GM18519 (cell line): ENCODE results near the gene GARIN1A.
"Not testable (repeated sequence)": the region's sequence is repeated elsewhere in the genome, so short reads cannot be mapped to it uniquely, and the experiment has no call there.

Source experiments
- ATAC-seq: cut with Tn5 transposase; IDR thresholded peaks from one replicate; pipeline ENCODE4 v1.9.1; 2021; ENCODE audit warnings: mild to moderate bottlenecking, moderate library complexity; ENCODE audit not compliant: unreplicated experiment, low FRiP score

GARIN1A gene

GRCh38 chr7:128671992-128672391 is at the start of gene GARIN1A:
GARIN1A (plus strand) TSS chr7:128672292; CDS start chr7:128672398, 106 bp downstream.
- ATAC-seq = no peak

- ATAC-seq = not testable (repeated sequence)
Observed at GRCh38 chr7:128627124-128627523, 45.0 kb upstream of the GARIN1A start.

- not testable (repeated sequence) for ATAC-seq
Observed at GRCh38 chr7:128633915-128634314, 38.2 kb upstream of the GARIN1A start.

- ATAC-seq = not testable (repeated sequence)
Observed at GRCh38 chr7:128645206-128645605, 26.9 kb upstream of the GARIN1A start.

- not testable (repeated sequence) for ATAC-seq
Observed at GRCh38 chr7:128645844-128646243, 26.2 kb upstream of the GARIN1A start.

GRCh38 chr7:128646877-128647276 is 25.2 kb upstream of the GARIN1A start:
- not testable (repeated sequence) for ATAC-seq

- ATAC-seq = not testable (repeated sequence)
Observed at GRCh38 chr7:128651096-128651495, 21.0 kb upstream of the GARIN1A start.

- ATAC-seq = not testable (repeated sequence)
Observed at GRCh38 chr7:128652606-128653005, 19.5 kb upstream of the GARIN1A start.

GRCh38 chr7:128653197-128653596 is 18.9 kb upstream of the GARIN1A start:
- not testable (repeated sequence) for ATAC-seq

- ATAC-seq = not testable (repeated sequence)
Observed at GRCh38 chr7:128654080-128654479, 18.0 kb upstream of the GARIN1A start.

- ATAC-seq = not testable (repeated sequence)
Observed at GRCh38 chr7:128654501-128654900, 17.6 kb upstream of the GARIN1A start.

- ATAC-seq = not testable (repeated sequence)
Observed at GRCh38 chr7:128658428-128658827, 13.7 kb upstream of the GARIN1A start.

- ATAC-seq = no peak
Observed at GRCh38 chr7:128660596-128660995, 11.5 kb upstream of the GARIN1A start.

- ATAC-seq = no peak
Observed at GRCh38 chr7:128661446-128661845, 10.6 kb upstream of the GARIN1A start.

GRCh38 chr7:128662091-128662490 is 10.0 kb upstream of the GARIN1A start:
- ATAC-seq = no peak

GRCh38 chr7:128663223-128663622 is 8.9 kb upstream of the GARIN1A start:
- ATAC-seq = not testable (repeated sequence)

GRCh38 chr7:128665057-128665456 is 7.0 kb upstream of the GARIN1A start:
- ATAC-seq = no peak

GRCh38 chr7:128666200-128666599 is 5.9 kb upstream of the GARIN1A start:
- ATAC-seq = no peak

- no peak for ATAC-seq
Observed at GRCh38 chr7:128672927-128673517, 930 bp downstream of the GARIN1A start.

GRCh38 chr7:128673571-128673970 is 1.5 kb downstream of the GARIN1A start:
- ATAC-seq = no peak

- no peak for ATAC-seq
Observed at GRCh38 chr7:128676665-128677064, 4.6 kb downstream of the GARIN1A start.

- no peak for ATAC-seq
Observed at GRCh38 chr7:128679920-128680319, 7.8 kb downstream of the GARIN1A start.
